Measurements from ENCODE around the gene CRY2. TPM values are rescaled to one million over a fixed set of nuclear protein-coding genes. Genes with fewer than 3 reads are reported as not detected.

The CRY2 gene
- polyA plus RNA-seq, 2 of the 4 experiments (the other 2 are of a cell fraction): 3.2 to 4.1 TPM

- ATAC-seq: no peak
- no peak for TF ChIP-seq TP53 (CRISPR knock-in tag; IDR thresholded peaks at IDR 0.05)
- no peak for TF ChIP-seq POLR2AphosphoS2 (conservative IDR thresholded peaks at IDR 0.05; ENCODE audit: low read length)
- TF ChIP-seq, protein P1, sequence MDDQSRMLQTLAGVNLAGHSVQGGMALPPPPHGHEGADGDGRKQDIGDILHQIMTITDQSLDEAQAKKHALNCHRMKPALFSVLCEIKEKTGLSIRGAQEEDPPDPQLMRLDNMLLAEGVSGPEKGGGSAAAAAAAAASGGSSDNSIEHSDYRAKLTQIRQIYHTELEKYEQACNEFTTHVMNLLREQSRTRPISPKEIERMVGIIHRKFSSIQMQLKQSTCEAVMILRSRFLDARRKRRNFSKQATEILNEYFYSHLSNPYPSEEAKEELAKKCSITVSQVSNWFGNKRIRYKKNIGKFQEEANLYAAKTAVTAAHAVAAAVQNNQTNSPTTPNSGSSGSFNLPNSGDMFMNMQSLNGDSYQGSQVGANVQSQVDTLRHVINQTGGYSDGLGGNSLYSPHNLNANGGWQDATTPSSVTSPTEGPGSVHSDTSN (IDR thresholded peaks at IDR 0.05): no peak
- TF ChIP-seq EHMT2 (IDR thresholded peaks at IDR 0.05; ENCODE audit: low read depth): no peak
- TF ChIP-seq EP300 (IDR thresholded peaks at IDR 0.05): no peak
- TF ChIP-seq CBX8 (IDR thresholded peaks at IDR 0.05): no peak
- TF ChIP-seq MYC (IDR thresholded peaks at IDR 0.05; ENCODE audit: borderline replicate concordance, low read length): no peak
- no peak for TF ChIP-seq JUNB (IDR thresholded peaks at IDR 0.05)
- TF ChIP-seq BHLHE40 (IDR thresholded peaks at IDR 0.05; ENCODE audit: low read depth, low read length): no peak
- TF ChIP-seq NFE2L2 (conservative IDR thresholded peaks at IDR 0.05; ENCODE audit: low read length): no peak
- no peak for TF ChIP-seq NPAS2 (CRISPR knock-in tag; IDR thresholded peaks at IDR 0.05; ENCODE audit: borderline replicate concordance)
- TF ChIP-seq MAFK (IDR thresholded peaks at IDR 0.05; ENCODE audit: partially characterized antibody): no peak
- TF ChIP-seq HES2 (IDR thresholded peaks at IDR 0.05): no peak
- no peak for TF ChIP-seq FOSB (CRISPR knock-in tag; IDR thresholded peaks at IDR 0.05)
- no peak for TF ChIP-seq RCOR1 (IDR thresholded peaks at IDR 0.05; ENCODE audit: low read depth, low read length)
- TF ChIP-seq, protein P2, sequence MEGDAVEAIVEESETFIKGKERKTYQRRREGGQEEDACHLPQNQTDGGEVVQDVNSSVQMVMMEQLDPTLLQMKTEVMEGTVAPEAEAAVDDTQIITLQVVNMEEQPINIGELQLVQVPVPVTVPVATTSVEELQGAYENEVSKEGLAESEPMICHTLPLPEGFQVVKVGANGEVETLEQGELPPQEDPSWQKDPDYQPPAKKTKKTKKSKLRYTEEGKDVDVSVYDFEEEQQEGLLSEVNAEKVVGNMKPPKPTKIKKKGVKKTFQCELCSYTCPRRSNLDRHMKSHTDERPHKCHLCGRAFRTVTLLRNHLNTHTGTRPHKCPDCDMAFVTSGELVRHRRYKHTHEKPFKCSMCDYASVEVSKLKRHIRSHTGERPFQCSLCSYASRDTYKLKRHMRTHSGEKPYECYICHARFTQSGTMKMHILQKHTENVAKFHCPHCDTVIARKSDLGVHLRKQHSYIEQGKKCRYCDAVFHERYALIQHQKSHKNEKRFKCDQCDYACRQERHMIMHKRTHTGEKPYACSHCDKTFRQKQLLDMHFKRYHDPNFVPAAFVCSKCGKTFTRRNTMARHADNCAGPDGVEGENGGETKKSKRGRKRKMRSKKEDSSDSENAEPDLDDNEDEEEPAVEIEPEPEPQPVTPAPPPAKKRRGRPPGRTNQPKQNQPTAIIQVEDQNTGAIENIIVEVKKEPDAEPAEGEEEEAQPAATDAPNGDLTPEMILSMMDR (IDR thresholded peaks at IDR 0.05): no peak
- TF ChIP-seq HOXB5 (CRISPR knock-in tag; IDR thresholded peaks at IDR 0.05): no peak
- no peak for TF ChIP-seq HOXB13 (CRISPR knock-in tag; IDR thresholded peaks at IDR 0.05; ENCODE audit: low read depth)
- no peak for TF ChIP-seq HOXA7 (CRISPR knock-in tag; IDR thresholded peaks at IDR 0.05)
- TF ChIP-seq CHD4 (IDR thresholded peaks at IDR 0.05; ENCODE audit: borderline replicate concordance): no peak
These were observed 16.8 kb downstream of the CRY2 start for GRCh38 chr11:45864041-45864440.

DNA sequence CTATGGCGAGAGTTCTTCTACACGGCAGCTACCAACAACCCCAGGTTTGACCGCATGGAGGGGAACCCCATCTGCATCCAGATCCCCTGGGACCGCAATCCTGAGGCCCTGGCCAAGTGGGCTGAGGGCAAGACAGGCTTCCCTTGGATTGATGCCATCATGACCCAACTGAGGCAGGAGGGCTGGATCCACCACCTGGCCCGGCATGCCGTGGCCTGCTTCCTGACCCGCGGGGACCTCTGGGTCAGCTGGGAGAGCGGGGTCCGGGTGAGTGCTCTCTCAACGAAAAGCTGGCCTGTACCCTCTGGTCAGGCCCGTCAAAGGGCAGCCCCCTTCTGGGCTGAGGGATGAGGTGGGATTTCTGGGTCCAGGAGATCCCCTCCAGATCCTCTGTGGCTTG, 22.3 kb downstream of the CRY2 start:
- CTCF ChIA-PET: interaction anchor here (1.4 kb wide), 1 partner anchor 28 kb away, joined by 3 read pairs; no protein-coding TSS in a partner anchor
- POLR2A ChIA-PET: no interaction called here
- ATAC-seq: no peak

More at GRCh38 chr11:45864041-45864440, 16.8 kb downstream of the CRY2 start:
- CTCF ChIA-PET: interaction anchor here (0.9 to 1.9 kb wide), 4 partner anchors 8 to 34 kb away, joined by 3 to 6 read pairs (median 5); no protein-coding TSS in a partner anchor
- no peak overlapping the region for H3K4me2 ChIP-seq
- H3K27ac ChIP-seq: no peak overlapping the region
- no peak for FAIRE-seq
- DNase-seq (ENCODE audit: low read depth in 1 of 2, low spot score in 1 of 2): no peak
- H3K9me3 ChIP-seq: no peaks in the 10 kb centered on the region
- POLR2A ChIA-PET: no interaction called here
- no peaks in the 10 kb centered on the region for H3K4me1 ChIP-seq
- H3K4me3 ChIP-seq: no peak overlapping the region

More for the DNA sequence above, 22.3 kb downstream of the CRY2 start:
- H3K4me2 ChIP-seq: no peak overlapping the region
- H3K4me1 ChIP-seq: no peaks in the 10 kb centered on the region
- H3K27ac ChIP-seq: no peak overlapping the region
- H3K9me3 ChIP-seq: no peaks in the 10 kb centered on the region
- 79% methylated on average over 9 of the region's 12 CpGs for WGBS (ENCODE audit: missing lambda C conversion rate)
- no peak for DNase-seq (ENCODE audit: low read depth in 1 of 2, low spot score in 1 of 2)
- TF ChIP-seq CHD4 (IDR thresholded peaks at IDR 0.05; ENCODE audit: borderline replicate concordance) (no peak), POLR2AphosphoS2 (conservative IDR thresholded peaks at IDR 0.05; ENCODE audit: low read length) (no peak), ZFP36 (IDR thresholded peaks at IDR 0.05; ENCODE audit: borderline replicate concordance, partially characterized antibody) (no peak), HES2 (IDR thresholded peaks at IDR 0.05) (no peak), REST (IDR thresholded peaks at IDR 0.05) (no peak)
- TF ChIP-seq, protein P1 (IDR thresholded peaks at IDR 0.05): no peak
- no peak overlapping the region for H3K4me3 ChIP-seq
- no peak for FAIRE-seq

Data from A549 (cell line).